Hematopoietic multipotent progenitor cell treated with erythropoietin and hydrocortisone succinate and interleukin-3 and kit ligand, for 8 days (in vitro differentiated cells): Measurements from ENCODE around the gene SLCO2A1.

ENCODE experiments used
- DNase-seq: peaks from one replicate; pipeline ENCODE4 v3.0.0-alpha.2; 2015

SLCO2A1 gene

GRCh38 chr3:133944641-133945380 is 84.9 kb downstream of the SLCO2A1 start:
- DNase-seq, result no peak

DNA sequence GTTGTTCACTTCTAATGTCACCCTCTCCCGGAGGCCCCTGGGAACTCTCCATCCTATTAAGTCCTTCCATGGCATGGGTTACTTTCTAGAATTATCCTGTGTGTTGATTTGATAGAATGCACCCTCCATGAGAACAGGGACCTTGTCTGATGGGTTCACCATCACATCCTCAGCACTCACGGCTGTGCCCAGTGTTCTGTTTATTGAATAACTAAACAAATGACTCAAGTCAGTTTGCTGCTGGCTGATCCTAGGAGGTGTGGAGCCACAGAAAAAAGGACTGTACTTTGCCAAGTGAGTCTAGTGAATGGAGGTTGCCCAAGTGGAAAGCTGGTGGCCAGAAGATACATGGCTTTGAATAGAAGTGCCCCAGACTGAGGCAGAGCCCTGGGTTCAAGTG is 85.5 kb downstream of the SLCO2A1 start:
- no peak for DNase-seq

GRCh38 chr3:133943639-133944141 is 86.0 kb downstream of the SLCO2A1 start:
- DNase-seq, result peak; percentile 84

DNA sequence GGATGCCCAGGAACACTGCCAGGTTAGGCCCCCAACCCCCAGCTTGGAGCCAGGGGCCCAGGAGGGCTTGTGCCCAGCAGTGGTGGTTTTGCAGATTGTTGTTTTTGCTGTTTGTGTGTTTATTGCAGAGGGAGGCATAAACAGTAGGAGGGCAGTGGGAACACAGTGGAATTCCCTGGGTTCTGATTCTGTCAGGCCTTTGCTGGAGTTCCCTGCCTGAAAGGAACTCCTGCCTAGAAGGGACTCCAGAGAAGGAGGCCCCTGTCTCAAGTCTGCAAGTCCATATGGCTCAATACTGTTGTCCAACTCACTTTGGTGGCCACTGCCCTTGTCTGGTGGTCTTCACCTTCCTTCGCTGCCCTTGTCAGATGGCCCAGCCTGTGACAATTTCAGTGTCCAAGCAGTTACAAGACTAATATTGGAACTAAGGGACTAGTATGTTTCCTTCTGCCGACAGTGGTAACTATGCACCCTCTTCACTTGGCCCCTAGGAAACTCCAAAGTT is 86.6 kb downstream of the SLCO2A1 start:
- no peak for DNase-seq

DNA sequence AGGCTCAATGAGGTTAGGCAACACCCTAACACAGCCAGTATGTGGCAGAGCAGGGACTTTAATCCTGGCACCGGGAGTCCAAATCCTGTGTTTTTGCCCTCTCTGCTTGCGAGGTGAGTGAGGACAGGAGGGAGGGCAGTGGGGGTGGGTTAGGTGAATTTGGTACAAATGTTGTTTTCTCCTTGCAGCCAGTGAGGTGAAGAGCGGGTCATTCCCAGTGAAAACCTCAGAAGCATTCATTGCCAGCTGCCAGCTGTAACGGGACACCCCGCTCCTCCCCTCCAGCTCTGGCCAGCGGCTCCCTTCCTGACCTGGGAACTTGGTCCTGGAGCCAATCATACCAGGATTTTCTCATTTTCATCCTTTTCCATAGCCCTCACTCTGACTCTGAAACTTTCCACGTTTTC is 88.3 kb downstream of the SLCO2A1 start:
- DNase-seq, result no peak

DNA sequence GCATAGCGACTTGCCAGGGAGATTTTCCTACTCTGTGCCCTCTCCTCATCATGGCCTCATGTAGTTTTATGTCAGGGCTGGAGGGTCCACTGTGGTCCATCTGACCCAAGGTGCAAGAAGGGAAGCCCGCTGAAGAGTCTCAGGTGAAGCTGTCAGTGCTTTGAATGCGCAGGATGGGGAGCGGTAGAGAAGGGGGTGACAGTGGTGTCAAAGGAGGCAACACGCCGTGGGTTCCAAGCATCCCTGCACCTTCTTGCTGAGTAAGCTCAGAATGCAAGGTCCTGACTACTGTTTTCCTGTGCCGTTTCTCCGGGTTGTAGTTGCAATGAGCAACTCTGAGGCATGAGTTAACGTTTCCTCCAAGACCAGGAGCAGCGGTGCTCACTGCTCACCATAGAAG is 89.2 kb downstream of the SLCO2A1 start:
- no peak for DNase-seq

DNA sequence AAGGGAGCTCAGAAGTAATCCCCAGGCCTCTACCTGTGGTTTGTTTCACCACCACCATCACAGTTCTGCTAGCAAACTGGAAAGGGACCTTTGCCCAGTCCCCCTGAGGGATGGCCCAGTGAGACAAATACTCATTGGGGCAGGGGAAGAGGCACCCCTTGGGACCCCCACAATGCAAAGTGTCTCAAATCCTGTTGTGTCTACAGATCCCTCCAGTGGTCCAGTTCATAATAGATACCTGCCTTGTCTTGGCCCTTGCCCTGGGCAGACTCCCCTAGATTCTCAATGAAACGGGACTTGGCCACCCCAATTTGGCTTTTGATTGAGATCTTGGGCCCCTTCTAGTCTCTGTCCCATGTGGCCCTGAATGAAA is 90.3 kb downstream of the SLCO2A1 start:
- no peak for DNase-seq

- DNase-seq, result no peak
These were observed 90.8 kb downstream of the SLCO2A1 start for GRCh38 chr3:133938770-133939462.

GRCh38 chr3:133937756-133938601 is 91.7 kb downstream of the SLCO2A1 start:
- no peak for DNase-seq

GRCh38 chr3:133937061-133937686 is 92.6 kb downstream of the SLCO2A1 start:
- no peak for DNase-seq

DNA sequence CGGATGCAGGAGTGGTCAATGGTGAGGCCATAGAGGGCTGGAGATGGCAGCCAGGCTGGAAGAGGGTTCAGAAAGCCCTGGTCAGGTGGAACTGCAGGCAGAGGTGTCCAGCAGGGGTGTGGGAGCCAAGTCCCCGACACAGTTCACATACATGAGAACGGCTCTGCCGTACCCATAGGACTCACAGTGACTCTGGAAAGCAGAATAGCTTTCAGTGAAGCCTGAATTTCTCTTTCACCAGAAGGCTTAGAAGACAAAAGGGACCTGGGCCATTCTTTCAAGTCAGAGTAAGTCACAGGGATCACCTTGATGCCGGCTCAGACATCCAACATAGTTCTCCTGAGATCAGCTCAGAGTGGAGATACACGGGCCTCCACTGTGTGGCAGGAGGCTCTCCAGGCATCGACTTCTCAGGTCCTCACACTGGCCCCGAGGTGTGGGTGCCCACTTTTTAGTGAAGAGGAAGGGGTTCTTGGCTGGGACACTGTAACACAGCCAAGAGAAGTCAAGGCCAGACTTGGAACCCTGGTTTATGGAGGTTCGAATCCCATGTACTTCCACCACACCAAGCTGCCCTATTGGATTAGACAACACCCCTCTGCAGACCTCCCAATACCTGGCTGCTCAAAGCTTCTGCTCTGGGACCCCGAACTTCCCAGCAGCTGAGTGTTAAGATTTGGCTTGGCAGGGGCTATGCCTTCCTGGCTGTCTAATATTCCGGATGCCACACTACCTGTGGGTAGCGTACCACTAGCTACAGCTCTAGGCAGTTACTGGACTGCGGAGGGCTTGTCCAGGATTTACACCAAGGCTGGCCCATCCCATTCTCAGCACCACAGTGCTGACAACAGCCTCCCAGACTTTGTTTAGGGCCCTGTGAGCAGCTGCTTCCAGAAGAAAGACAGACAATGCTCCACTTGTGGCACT is 93.6 kb downstream of the SLCO2A1 start:
- no peak for DNase-seq

DNA sequence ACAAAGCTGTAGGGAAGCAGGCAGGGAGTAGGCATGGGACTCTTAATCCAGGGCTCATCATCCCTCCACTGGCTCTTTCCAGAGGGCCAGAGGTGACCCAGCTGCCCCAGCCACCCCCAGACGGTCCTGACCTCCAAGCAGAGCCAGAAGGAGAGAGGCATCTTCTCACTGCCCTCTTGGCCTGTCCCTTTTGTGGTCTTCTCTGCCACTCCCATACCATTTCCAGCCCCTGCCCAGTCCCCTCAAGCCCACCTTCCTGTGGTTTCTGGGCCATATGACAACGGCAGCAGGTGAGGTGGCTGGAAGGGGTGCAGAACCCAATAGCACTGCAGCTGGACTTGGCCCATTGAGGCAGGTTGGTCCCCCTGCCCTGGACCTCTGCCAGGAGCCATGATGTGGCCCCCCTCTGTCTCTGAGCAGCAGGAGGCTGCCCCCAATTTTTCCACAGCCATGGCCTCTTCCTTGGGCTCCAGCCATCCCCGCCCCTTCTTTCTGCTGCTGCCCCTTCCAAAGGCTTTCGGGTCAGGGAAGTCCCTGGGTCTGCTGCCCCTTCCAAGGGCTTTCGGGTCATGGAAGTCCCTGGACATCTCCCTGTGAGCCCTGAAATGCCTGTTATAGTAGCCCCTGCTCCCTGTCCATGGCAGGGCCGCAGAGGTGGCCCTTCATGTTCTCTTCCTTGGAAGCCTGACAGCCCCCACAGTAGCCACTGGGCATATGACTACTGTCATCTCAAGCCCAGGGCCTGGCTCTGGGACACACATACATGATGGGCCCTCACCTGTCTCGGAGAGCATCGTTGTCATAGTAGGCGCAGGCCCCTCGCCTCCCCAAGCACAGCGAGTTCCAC is 94.5 kb downstream of the SLCO2A1 start:
- no peak for DNase-seq

DNA sequence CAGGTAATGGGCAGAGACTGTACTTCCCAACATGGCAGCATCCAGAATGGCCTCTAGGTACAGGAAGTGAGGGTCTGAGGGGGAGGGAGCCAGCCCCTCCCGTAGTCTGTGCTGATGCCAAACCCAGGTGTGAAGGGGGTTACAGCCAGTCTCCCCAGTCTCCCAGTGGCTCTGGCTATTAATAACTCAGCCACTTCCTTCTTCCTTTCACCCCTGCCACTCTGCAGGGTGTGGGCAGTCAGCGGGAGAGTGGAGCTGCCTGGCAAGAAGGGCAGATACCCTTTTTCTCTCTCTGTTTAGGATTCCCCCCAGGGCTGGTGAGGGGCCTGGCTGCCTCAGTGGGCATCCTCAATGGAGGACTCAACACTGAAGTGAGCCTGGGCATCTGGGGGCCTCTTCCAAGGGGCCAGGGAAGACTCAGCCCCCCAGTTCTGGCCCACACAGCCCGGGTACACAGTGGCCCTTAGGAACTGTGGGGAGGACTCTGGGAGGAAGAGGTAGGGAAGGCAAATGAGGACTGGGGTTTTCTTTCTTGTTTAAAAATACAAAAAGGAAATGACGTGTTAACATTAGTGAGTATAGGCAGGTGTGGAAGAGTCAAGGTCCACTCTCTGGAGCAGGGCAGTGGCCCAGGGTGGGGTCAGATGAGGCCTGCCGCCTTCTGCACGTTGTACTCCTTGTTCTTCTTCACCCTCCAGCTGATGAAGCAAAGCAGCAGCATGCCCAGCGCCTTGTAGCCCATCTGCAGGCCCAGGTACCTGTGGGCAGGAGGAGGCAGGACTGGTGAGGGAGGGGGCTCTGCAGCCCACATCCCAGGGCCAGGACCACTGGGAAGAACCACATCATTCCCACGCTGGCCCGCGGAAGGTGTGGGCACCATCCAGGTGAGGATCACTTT is 95.4 kb downstream of the SLCO2A1 start:
- DNase-seq, result no peak

DNA sequence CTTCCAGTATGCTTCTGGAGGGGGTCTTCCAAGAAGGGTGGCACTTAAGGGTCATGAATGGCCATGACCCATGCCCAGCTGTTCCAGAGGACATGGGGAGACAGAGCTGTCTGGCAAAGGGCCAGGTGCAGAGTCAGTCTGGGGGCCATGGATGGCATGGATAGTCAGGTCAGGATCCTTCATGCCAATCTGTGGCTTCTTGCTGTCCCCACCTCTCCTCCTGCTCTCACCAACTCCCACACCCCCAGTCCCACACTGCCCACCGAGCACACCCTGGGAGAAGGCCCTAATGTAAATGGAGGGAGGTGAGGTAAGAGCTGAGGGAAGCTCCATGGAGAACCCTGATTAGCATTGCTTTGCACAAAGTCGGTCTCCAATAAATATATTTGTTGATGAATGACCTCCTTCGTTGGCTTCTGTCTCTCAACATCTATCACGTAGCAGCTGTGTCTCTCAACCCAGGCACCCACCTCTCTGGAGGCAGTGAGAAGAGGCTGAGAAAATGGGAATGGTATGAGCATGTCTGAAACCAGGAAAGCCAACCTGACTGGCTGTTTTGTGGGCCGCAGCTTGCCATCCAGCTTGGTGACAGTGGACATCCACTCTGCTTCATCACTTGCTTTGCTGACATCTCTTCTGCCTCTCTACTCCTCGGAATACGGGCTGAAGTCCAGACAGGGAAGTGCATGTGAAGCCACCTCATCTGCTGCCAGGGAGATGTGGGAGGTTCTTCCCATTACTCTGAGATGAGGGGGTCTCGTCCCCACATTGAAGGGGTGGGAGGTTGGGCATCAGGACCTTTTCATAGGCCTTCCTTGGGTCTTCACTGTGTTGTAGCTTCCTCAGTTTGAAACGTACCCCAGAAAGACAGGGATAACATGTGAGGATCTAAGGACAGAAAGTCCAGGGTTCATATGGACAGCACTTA is 96.4 kb downstream of the SLCO2A1 start:
- no peak for DNase-seq

DNA sequence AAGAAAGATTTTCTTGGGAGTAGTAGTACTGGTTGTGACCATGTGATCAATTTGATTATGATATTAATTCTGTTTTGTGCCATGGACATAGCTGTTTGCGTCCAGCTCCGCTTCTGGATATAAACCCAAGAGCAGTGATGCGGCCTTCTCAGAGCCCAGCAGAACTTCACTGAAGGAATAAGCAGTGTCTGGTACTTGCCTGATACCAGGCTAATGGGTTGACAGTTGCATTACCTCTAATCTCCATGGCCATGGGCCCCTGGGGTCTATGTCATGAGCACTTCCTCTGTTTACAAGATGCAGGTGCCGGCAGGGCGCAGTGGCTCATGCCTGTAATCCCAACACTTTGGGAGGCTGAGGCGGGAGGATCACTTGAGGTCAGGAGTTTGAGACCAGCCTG is 97.7 kb downstream of the SLCO2A1 start:
- no peak for DNase-seq

DNA sequence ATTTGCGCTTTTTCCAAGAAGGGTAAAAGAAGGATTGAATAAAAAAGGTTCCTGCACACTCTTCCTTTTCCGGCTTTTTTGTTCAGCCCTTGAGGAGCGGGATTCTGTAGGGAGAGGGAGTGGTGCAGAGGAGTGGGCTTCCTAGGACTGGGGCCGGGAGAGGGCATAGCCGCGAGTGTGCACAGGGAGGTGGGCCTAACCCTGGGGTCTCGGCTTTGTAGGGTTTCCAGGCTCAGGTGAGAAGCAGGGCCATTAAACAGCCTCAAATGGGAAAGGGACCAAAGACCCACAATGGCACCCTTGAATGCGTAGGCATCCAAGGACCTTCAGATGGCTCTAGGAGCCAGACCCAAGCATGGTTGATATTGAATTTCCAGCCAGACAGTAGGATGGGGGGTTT is 98.6 kb downstream of the SLCO2A1 start:
- no peak for DNase-seq

DNA sequence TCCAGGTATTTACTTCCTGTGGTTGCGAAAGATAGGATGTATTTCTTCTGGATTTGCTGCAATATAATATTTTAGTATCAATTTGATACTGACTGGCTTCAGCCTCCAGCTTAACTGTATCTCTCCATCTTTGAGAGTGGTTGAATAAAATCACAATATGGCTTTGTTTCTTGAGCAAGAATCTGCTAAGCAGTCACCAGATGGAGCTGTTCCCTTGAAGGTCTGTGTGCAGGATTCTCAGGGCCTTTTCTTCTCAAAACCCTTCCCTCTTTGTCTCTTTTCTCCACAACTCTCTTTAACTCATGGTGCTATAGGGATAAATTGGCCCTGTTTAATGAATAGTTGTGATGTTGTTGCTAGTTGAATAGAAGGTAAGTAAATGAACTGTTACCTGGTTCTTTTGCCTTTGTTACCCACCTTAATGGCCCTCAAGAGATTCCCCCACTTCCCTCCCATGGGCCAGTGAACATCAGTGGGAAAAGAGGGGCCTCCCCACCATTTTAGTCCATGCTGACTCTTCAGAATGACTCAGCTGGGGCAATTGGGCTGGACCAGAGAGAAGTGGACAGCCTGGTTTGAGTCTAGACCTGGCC is 99.3 kb downstream of the SLCO2A1 start:
- peak; percentile 68 for DNase-seq
